ENCODE results near the gene ITGB2.

Gene ITGB2

DNA sequence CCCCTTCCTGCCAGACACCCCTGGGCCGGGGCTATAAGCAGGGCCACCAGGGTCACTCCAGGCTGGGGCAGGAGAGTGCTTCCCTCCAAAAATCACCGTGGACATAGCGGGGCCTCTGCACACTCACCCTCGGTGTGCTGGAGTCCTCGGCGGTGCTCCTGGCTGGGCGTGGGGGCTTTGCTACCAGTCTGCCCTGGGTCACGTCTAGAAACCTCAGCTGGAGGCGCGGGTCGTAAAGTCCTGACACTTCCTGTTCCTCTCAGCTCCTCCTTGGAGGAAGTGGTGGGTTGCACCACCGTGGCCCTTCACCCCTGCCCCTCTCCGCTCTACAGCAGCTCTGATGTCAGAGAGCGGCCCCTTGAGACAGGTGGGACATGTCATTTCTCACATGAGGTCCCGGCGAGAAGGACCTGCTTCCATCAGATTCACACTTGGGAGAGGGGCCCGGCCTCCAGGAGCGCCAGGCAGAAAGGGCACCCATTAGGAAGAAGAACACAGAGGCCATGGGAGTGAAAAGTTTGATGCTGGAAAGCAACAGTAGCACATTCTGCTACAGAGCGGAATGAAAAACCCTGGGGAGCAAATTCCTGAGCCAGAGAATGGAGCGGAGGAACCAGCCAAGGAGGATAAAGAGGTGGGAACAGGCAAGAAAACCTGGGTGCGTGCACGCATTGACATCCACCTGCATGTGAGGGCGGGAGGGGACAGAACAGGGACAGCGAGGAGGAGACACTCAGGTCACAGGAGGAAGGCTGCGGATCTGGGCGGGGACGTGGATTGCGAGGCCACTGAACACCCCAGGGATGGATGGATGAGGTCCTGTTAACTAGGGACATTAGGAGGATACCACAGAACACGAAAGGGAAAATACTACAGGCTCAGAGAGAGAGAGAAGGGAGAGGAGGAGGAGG is at the start of gene ITGB2:
Gene ITGB2 (minus strand): TSS at position 206 of the 911 bp plus-strand sequence. CDS start 10,117 bp downstream, outside the sequence.
- DNase-seq, result peak; percentile 90
- in situ Hi-C loops (cut with MboI; ENCODE audit: low pct_unique_long_range_greater_than_20kb, low sequenced_read_pairs), result no loop called here

DNA sequence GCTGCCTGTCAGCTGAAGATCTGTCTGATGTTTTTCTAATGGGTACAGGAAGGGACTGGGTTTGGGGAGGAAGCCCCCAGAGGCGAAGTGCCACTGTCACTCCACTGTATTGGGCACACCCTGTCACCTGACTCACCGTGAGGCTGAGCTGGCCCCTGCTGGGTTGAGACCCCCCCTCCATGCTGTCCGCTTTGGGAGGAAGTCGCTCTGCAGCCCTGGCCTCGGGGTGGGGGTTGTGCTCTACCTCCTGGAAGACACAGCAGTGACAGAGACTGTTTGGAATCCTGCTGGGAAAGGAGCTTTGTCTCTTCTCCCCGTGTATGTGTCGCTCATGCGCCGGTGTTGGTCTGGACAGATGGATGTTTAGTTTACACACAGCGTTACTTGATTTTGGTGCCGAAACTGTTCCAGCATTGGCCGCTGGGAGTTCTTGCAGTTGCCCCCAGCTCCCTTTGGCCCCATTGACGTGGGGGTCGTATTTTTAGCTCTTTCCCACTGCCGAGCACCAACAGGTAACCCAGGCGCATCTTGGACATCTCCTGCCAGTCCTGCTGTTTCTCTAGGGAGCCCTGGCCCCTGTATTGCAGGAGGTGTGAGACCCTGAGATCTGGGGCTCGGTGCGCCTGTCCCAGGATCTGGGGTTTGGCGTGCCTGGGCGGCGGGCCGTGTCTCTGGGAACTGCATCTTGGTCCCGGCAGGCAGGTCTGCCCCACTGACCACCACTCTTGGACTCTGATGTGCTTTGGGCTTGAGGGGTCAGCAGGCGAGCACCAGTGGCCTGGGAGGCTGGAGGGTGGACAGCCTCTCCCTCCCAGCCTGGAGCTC is 49.4 kb upstream of the ITGB2 start:
- no peak for DNase-seq
- in situ Hi-C loops (cut with MboI; ENCODE audit: low pct_unique_long_range_greater_than_20kb, low sequenced_read_pairs), result no loop called here

DNA sequence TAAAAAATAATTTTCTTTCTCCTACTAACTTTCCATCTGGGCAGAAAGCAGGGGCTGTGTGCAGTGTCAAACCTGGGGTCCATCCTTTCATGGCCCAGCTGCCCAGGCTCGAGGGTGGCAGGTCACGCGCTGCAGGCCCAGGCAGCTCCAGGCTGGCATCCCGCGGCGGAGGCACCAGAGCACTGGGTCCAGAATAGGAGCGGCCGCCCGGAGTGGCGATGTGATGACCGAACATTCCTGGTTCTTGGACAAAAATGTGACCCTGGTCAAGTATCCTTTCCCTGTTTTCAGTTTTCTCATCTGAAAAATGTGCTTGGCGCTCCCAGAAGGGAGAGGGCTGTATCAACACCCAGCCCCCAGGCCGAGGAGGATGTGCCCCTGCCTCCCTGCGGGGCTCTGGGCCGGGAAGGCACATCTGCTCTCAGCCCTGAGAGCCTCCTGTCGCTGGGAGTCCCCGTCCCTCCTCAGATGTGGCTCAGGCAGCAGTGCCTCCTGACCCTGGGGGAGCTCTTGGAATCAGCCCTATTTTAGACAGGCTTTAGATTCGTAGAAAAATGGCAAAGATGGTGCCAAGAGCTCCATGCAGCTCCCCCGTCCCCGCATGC is 48.5 kb upstream of the ITGB2 start:
- in situ Hi-C loops (cut with MboI; ENCODE audit: low pct_unique_long_range_greater_than_20kb, low sequenced_read_pairs), result no loop called here
- no peak for DNase-seq

DNA sequence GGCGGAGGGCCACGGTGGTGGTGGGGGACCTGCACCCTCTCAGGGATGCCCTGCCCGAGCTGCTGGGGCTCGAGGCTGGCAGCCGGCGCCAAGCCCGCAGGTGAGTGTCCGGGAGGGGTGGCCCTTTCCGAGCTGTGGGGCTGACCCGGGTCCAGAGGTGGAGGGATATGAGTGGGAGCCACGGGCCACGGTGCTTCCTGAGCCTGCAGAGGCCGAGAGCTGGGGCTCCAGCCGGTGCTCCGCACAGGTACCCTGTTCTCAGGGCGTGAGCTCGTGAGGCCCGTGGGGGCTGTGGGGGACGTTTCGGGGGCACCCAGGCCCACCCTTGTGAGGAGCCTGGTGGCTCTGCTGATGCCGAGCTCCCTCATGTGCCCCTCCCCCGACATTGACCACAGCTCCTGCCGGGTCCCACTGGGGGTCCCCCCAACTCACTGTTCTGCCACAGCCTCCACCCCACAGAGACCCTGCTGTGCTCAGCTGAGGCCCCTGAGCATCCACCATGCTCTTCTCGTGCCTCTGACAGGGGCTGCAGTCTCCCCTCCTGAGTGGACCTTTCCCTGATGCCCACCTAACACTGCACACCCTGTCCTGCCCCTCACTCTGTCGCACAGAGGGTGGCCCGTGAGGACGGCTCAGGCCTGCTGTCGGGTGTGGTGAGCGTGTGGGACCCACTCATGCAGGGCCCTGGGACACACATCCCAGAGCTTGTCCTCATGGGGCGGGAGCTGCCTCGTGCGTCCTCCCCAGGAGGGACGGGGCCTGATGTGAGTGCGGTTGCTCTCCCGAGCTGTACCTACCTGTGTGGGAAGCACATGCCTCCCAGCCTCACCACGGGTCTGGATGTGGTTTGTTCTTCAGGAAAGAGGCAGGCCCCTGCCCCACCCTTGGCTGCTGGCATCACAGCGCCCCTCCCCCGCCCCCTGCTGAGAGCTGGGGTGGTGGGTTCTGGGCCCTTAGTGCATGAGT is 46.7 kb upstream of the ITGB2 start:
- no peak for DNase-seq

DNA sequence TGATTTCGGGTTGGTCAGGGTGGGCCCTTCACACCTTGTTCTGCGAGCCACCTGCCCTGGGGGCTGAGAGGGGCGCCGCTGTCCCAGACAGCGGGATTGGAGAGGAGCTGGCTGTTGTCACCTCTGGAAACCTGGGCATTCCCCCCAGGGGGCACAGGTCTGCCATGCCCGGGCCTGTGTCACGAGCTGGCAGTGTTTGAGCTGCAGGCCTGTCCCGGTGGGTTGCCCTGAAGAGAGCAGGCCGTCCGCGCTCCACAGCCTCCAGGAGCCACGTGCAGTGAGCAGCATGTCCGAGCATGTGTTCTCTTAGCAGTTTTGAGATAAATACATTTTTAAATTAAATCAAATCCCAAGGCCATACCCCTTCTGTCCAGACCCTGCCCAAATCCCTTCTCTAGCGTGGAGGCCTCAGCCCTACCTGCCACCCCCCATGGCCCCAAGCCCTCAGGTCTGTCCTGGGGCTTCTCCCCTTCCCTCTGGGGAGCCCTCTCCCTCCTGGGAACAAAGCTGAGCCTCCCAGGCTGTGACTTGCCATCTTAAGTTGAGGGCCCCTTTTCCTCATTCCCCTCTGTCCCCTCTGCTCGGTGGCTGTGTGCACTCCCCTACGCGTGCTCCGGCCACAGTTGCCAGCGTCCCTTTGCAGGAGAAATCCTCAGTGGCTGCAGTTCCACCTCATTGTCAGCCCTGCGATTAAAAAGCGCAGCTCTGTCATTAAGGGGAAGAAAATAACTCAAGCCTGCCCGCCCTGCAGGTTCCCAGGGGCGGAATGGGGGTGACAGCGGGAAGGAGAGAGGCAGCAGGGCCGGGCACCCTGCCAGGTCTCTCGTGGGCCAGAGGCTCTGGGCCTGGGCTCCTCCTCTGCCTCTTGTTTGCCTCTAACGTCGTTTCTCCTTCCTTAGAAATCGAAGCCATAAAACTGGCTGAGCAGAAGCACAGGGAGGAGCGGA is 45.7 kb upstream of the ITGB2 start:
- no peak for DNase-seq
- in situ Hi-C loops (cut with MboI; ENCODE audit: low pct_unique_long_range_greater_than_20kb, low sequenced_read_pairs), result no loop called here

More for the DNA sequence above, 46.7 kb upstream of the ITGB2 start:
- in situ Hi-C loops (cut with MboI; ENCODE audit: low pct_unique_long_range_greater_than_20kb, low sequenced_read_pairs), result no loop called here

DNA sequence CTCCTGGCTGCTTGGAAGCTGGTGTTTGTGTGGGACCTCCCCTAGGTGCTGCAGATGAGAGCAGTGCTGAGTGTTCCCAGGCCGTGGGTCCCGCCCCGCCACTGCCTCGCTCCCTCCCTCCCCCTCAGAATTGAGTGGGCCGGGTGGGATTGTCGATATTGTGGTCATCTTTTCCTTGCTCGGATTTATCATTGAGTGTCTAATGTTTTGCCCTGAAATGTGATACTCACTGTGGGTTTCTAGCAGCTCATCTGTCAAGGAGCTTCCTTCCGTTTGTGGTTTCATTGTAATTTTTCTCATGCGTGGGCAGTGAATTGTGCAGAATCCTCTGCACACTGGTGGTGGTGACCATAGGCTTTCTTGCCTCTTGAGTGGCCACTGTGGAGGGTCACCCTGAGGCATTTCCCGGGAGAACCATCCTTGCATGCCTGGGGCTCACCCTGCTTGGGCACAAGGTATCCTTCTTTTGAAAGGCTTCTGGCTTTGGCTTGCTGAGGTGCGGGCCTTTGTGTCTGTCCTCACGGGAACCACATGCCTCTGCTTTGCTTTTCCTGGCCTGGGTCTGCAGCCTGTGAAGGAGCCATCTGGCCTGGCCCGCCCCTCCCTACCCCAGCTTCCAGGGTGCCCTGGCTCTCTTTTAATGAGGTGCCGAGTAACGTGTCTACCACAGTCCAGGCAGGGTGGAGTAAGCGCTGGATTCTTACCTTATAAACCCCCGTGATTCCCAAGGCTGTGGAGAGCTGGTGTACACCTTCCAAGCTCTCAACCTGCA is 44.7 kb upstream of the ITGB2 start:
- DNase-seq, result peak; percentile 37
- in situ Hi-C loops (cut with MboI; ENCODE audit: low pct_unique_long_range_greater_than_20kb, low sequenced_read_pairs), result no loop called here

DNA sequence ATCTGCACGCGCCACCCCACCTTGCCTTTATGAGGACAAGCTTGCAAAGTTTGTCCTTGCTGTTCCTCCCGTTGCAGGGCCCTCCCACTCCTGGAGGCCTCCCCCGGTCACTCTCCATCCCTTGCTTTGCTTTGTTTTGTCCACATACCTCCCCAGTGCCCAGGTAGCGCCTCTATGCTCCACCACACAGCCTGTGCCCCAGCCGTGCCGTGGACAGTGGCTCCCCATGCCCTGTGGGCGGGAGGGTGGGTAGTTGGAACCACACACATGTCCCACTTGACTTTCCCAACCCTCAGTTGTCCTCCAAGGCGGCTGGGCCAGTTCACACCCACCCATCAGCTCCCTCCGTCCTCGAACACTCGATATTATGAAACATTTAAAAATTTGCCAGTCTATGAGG is 43.7 kb upstream of the ITGB2 start:
- DNase-seq, result no peak

DNA sequence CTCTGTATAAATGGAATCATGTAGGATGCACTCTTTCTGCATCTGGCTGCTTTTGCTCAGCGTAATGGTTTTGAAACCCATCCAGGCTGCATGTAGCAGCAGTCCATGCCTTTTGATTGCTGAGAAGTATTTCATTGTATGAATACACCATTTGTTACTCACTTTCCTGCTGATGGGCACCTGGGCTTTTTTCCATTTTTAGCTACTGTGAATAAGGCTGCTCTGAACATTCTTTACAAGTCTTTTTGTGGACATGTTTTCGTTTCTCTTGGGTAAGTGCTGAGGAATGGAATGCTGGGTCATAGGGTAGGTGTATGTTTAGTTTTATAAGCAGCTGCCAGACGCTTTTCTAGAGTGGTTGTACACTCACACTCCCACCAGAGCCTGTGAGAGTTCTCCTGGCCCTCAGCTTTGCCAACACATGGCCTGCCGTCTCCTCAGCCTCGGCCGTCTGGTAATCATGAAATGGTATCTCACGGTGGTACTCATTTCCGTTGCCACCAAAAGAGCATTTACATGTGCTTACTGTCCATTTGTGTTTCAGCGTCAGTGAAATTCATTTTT is 41.8 kb upstream of the ITGB2 start:
- no peak for DNase-seq

More for the DNA sequence above, 43.7 kb upstream of the ITGB2 start:
- in situ Hi-C loops (cut with MboI; ENCODE audit: low pct_unique_long_range_greater_than_20kb, low sequenced_read_pairs), result no loop called here

DNA sequence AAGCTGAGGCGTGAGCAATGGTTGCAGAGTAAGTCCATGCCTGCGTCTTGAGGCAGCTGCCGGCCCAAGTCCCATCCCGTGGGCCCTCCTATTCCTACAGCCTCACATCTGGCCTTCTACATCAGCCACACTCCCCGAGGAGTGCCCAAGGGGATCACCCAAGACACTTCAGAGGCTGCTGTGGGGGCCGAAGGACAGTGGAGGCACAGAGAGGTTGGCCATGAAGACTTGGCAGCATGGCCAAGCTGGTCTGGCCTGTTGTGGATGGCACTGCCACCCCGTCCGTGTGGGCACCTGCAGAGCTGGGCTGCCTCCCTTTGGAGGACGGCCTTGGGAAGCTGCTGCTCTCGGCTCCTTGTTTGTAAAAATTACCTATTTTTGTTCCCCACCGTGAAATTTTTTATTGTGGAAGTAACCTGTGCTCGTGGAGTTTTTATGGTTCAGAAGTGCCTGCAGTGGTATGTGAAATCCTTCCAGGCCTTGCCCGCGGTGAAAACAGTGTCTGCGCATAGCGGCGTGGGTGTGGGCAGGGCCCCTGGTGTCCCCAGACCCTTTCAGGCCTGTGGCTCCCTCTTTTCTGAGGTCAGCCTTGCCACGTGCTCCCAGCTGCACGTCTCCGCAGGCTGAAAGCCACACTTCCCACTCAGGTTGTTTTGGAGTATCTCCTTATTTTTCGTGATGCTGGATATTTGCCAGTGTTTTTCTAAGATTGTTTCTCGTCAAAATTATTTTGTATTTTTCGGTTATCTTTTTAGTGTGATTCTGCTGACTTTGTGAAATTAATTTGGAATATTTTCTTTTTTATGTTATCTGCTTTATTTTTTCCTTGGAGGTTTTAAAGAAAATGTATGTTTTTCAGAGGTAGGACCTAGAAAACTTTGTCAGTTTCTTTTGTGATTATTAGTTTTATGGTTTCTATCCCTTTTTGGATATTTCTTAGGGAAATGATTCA is 39.7 kb upstream of the ITGB2 start:
- DNase-seq, result no peak
- in situ Hi-C loops (cut with MboI; ENCODE audit: low pct_unique_long_range_greater_than_20kb, low sequenced_read_pairs), result no loop called here

More for the DNA sequence above, 41.8 kb upstream of the ITGB2 start:
- in situ Hi-C loops (cut with MboI; ENCODE audit: low pct_unique_long_range_greater_than_20kb, low sequenced_read_pairs), result no loop called here

DNA sequence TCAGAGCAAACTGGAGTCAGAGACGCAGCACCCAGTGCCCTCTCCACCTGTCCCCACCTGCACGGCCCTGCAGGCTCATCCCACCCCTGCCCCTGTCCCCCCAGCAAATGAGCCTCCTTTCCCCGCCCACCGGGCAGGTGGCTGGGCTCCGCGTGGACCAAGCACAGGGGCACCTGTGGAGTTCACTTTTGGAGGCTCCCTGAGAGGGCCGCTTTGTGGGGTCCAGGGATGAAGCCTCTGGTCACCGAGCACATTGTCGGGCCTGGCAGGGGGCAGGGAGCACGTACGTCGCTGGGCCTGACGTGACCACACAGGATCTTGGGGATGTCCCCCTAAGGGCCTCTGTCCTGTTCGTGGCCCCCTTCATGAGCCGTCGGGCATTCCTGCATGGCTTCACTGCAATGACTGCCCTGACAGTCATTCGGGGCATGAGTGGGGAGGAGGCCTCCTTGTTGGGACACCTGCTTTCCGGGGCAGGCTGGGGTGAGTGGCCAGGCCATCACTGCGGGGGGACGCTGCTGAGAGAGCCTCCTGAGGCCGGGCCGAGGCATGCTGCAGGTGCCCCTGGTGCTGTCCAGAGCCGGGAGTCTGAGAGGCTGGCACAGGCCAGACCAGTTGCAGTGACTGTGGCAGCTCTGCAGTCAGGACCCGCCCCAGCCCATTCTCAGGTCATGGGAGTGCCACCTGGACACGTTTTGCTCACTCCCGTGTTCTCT is 38.8 kb upstream of the ITGB2 start:
- no peak for DNase-seq
- in situ Hi-C loops (cut with MboI; ENCODE audit: low pct_unique_long_range_greater_than_20kb, low sequenced_read_pairs), result loop anchor here (10.0 kb wide), 1 partner anchor 175 kb away; no protein-coding TSS in a partner anchor

DNA sequence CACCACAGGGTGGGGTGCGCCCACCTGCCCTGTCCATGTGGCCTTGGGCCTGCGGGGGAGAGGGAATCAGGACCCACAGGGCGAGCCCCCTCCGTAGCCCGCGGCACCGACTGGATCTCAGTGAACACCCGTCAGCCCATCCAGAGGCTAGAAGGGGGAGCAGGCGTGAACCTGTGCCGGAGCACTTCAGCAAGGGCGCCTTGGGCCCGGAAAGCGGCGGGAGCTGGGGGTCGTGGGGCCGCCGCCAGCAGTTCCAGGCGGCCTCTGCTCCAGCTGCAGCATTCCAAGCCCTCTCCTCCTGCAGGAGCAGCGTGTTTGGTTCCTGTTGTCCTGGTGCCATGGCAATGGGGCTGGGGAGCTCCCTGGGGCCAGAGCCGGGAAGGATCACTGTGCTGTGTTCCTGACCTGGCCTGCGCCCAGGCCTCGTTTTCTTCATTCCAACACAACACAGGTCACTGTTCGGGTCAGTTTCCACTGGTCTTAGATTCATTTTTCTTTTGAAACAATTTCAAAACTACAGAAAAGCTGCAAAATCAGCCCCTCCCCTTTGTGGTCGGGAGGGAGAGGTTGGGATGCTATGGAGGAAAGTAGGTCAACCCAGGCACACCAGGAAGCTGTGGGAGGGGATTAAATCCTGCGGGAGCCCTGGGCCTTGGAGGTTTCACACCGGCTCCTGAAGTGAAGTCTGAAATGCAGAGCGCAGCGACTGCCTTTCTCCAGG is 37.9 kb upstream of the ITGB2 start:
- DNase-seq, result no peak
- in situ Hi-C loops (cut with MboI; ENCODE audit: low pct_unique_long_range_greater_than_20kb, low sequenced_read_pairs), result loop anchor here (10.0 kb wide), 1 partner anchor 176 kb away; no protein-coding TSS in a partner anchor

DNA sequence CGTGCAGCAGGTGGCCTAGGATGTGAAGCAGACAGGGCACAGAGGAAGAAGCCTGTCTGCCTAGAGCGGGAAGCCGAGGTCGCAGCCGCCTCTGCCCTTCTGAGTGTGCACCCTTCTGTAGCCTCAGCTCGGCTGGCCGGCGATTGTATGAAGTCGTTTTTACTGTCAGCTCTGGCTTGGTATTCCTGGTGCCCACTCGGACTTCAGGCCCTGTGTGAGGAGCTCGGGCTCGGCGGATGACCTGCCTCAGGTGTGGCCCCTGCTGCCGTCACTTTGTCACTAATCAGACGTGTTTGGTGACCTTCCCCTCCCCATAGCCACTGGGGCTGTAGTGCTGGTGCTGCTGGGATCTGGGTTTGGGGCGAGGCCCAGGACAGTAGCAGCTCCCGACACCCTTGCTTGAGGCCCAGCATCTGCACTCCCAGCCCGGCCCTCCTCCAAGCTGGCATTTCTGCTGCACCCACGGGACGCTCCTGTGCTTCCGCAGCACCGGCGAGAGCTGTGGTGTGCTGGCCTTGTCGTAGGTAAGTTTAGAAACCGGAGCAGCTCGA is 37.3 kb upstream of the ITGB2 start:
- no peak for DNase-seq
- in situ Hi-C loops (cut with MboI; ENCODE audit: low pct_unique_long_range_greater_than_20kb, low sequenced_read_pairs), result loop anchor here (10.0 kb wide), 1 partner anchor 177 kb away; no protein-coding TSS in a partner anchor

DNA sequence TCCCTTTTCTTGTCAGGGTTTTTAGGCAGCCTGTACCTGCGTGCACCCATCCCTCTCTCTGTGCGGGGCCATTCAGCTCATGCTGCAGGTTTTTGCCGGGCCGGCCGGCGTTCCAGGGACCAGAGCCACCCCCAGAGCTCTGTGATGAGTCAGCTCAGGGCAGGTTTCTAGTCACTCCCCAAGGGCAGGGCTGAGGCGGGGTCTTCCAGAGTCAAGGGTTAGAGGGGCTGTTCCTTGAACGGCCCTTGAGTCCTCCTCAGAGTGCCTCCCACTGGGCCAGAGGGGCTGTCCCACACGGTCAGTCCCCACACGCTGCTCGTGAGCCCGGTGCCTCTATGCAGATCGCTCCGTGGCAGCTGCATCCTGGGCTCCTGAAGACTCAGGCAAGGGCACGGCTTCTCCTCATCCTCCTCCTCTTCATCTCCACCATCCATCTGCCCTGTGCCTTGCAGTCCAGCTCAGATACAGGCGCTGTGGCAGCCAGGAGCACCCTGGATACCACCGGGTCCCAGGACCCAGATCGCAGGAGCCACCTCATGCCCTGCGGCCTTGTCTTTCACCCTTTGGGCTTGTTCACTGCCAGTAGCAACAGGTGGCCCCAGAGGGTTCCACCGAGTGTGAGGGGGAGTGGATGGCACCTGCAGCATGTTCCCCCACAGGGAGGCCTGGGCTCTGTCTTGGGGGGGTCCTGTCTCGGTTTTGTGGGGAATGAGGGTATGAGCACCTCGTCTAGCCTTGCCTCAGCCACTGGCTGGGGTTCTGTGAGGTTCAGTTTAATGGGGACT is 36.5 kb upstream of the ITGB2 start:
- in situ Hi-C loops (cut with MboI; ENCODE audit: low pct_unique_long_range_greater_than_20kb, low sequenced_read_pairs), result loop anchor here (10.0 kb wide), 1 partner anchor 178 kb away; no protein-coding TSS in a partner anchor
- no peak for DNase-seq

All from KBM-7 (cell line).